ENCODE results near the gene CYTH4. TPM values are rescaled to one million over a fixed set of nuclear protein-coding genes. Genes with fewer than 3 reads are reported as not detected.

CYTH4 gene
- total and polyA plus RNA-seq, 2 experiments from 2014 or later: not detected

DNA sequence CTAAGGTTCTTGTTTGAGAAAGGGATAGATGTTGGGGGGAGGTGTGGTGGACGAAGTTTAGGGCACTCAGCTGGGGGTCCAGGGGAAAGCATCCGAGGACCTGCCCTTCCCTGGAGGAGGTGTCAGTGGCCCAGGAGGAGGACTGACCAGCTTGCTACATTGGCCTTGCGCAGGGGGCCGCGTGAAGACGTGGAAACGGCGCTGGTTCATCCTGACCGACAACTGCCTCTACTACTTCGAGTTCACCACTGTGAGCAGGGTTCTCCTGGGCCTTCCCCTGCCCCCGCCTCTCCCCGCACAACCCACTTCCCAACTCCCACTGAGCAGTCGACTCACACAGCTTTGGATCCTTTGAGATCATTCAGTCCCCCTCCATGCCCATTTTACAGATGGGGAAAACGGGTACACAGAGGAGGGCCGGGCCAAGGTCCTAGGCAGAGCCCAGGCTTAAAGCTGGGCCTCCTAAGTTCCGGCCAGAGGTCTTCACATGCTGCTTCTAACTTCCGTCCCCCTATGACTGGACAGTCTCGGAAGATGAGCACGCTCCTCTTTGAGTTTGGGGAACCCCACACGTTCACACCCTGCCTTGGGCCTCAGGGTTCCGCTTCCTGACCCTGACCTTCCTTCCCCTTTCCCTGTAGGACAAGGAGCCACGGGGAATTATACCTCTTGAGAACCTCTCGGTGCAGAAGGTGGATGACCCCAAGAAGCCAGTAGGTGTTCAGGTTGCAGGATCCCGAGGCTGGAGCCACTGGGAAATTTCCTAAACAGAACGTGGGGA is 28.7 kb downstream of the CYTH4 start:
- Histone ChIP-seq H3K4me1 (ENCODE audit: insufficient read depth) (no peaks in the 10 kb centered on the region), H3K27ac (ENCODE audit: low read depth) (no peak overlapping the region), H2AFZ (no peak overlapping the region), H3K4me2 (no peak overlapping the region), H3K79me2 (replicated peaks; ENCODE audit: insufficient read depth) (no peaks in the 10 kb centered on the region), H3K36me3 (ENCODE audit: insufficient read depth) (no peaks in the 10 kb centered on the region), H3K27me3 (ENCODE audit: insufficient read depth) (no peaks in the 10 kb centered on the region), H3K9me2 (ENCODE audit: insufficient read depth) (no peaks in the 10 kb centered on the region), H3F3A (replicated peaks; ENCODE audit: low read depth) (0 out of 2 replicates have a peak, but pooled peaks cover 6% of the 10 kb centered on the region), H4K20me1 (replicated peaks; ENCODE audit: insufficient read depth) (no peaks in the 10 kb centered on the region), H3K4me3 (no peak overlapping the region)
- ATAC-seq: no peak
- DNase-seq (ENCODE audit: low spot score): no peak
- Mint-ChIP-seq H3K9me3 (no peaks in the 10 kb centered on the region), H3K4me3 (no peak overlapping the region), H3K27ac (no peak overlapping the region), H3K27me3 (ENCODE audit: insufficient read depth, low read depth, poor library complexity) (peaks cover 20% of the 10 kb centered on the region), H3K4me1 (peaks cover 26% of the 10 kb centered on the region), H3K36me3 (ENCODE audit: low read depth) (no peaks in the 10 kb centered on the region)
- no peak for TF ChIP-seq CREB1 (CRISPR knock-in tag; IDR thresholded peaks at IDR 0.05; ENCODE audit: low read depth)
- no peak for TF ChIP-seq ZNF114 (CRISPR knock-in tag; IDR thresholded peaks at IDR 0.05)
- no peak for TF ChIP-seq NANOG (IDR thresholded peaks at IDR 0.05; ENCODE audit: borderline replicate concordance)
- TF ChIP-seq EZH2 (IDR thresholded peaks at IDR 0.05; ENCODE audit: low read depth, unreplicated experiment): no peak
- no peak for TF ChIP-seq EZH2phosphoT487 (IDR thresholded peaks at IDR 0.05; ENCODE audit: unreplicated experiment)
- no peak for TF ChIP-seq STAT1 (IDR thresholded peaks at IDR 0.05; ENCODE audit: unreplicated experiment)
- TF ChIP-seq, protein P1, sequence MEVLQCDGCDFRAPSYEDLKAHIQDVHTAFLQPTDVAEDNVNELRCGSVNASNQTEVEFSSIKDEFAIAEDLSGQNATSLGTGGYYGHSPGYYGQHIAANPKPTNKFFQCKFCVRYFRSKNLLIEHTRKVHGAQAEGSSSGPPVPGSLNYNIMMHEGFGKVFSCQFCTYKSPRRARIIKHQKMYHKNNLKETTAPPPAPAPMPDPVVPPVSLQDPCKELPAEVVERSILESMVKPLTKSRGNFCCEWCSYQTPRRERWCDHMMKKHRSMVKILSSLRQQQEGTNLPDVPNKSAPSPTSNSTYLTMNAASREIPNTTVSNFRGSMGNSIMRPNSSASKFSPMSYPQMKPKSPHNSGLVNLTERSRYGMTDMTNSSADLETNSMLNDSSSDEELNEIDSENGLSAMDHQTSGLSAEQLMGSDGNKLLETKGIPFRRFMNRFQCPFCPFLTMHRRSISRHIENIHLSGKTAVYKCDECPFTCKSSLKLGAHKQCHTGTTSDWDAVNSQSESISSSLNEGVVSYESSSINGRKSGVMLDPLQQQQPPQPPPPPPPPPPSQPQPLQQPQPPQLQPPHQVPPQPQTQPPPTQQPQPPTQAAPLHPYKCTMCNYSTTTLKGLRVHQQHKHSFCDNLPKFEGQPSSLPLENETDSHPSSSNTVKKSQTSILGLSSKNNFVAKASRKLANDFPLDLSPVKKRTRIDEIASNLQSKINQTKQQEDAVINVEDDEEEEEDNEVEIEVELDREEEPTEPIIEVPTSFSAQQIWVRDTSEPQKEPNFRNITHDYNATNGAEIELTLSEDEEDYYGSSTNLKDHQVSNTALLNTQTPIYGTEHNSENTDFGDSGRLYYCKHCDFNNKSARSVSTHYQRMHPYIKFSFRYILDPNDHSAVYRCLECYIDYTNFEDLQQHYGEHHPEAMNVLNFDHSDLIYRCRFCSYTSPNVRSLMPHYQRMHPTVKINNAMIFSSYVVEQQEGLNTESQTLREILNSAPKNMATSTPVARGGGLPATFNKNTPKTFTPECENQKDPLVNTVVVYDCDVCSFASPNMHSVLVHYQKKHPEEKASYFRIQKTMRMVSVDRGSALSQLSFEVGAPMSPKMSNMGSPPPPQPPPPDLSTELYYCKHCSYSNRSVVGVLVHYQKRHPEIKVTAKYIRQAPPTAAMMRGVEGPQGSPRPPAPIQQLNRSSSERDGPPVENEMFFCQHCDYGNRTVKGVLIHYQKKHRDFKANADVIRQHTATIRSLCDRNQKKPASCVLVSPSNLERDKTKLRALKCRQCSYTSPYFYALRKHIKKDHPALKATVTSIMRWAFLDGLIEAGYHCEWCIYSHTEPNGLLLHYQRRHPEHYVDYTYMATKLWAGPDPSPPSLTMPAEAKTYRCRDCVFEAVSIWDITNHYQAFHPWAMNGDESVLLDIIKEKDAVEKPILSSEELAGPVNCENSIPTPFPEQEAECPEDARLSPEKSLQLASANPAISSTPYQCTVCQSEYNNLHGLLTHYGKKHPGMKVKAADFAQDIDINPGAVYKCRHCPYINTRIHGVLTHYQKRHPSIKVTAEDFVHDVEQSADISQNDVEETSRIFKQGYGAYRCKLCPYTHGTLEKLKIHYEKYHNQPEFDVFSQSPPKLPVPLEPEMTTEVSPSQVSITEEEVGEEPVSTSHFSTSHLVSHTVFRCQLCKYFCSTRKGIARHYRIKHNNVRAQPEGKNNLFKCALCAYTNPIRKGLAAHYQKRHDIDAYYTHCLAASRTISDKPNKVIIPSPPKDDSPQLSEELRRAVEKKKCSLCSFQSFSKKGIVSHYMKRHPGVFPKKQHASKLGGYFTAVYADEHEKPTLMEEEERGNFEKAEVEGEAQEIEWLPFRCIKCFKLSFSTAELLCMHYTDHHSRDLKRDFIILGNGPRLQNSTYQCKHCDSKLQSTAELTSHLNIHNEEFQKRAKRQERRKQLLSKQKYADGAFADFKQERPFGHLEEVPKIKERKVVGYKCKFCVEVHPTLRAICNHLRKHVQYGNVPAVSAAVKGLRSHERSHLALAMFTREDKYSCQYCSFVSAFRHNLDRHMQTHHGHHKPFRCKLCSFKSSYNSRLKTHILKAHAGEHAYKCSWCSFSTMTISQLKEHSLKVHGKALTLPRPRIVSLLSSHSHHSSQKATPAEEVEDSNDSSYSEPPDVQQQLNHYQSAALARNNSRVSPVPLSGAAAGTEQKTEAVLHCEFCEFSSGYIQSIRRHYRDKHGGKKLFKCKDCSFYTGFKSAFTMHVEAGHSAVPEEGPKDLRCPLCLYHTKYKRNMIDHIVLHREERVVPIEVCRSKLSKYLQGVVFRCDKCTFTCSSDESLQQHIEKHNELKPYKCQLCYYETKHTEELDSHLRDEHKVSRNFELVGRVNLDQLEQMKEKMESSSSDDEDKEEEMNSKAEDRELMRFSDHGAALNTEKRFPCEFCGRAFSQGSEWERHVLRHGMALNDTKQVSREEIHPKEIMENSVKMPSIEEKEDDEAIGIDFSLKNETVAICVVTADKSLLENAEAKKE (CRISPR knock-in tag; IDR thresholded peaks at IDR 0.05): no peak
- no peak for TF ChIP-seq POLR2AphosphoS5 (IDR thresholded peaks at IDR 0.05; ENCODE audit: low read depth)
- no peak for TF ChIP-seq REST (IDR thresholded peaks at IDR 0.05; ENCODE audit: unreplicated experiment)
- no peak for TF ChIP-seq CTCF (conservative IDR thresholded peaks at IDR 0.05; ENCODE audit: low read depth in 2 of 2)
- no peak for TF ChIP-seq ZNF331 (CRISPR knock-in tag; IDR thresholded peaks at IDR 0.05; ENCODE audit: low read depth)
- no peak for TF ChIP-seq JUNB (IDR thresholded peaks at IDR 0.05; ENCODE audit: unreplicated experiment)

Data from GM23338 (cell line).